RWPE2 (cell line): ENCODE results near the gene CD6.
A peak's percentile ranks its signal among the peaks of the same experiment; 100 is the strongest.
"Not testable (repeated sequence)": the region's sequence is repeated elsewhere in the genome, so short reads cannot be mapped to it uniquely, and the experiment has no call there.

Experiments used
- ATAC-seq: fragments of 200-7000 bp; cut with Tn5 transposase; 3 replicates; pipeline ENCODE4 v1.9.1; 2021; ENCODE audit warnings: low read depth
- DNase-seq: peaks from one replicate; pipeline ENCODE4 v3.0.0-alpha.2; 2020; ENCODE audit warnings: low spot score
- H3K27ac ChIP-seq: fragments of 450-650 bp; 2 replicates; pipeline ENCODE4 v1.5.1; 2017; ENCODE audit warnings: mild to moderate bottlenecking; ENCODE audit not compliant: poor library complexity, severe bottlenecking
- H3K27me3 ChIP-seq: fragments of 250-450 bp; sonication (Bioruptor Pico); 2 replicates; pipeline ENCODE4 v1.5.1; 2021; ENCODE audit warnings: mild to moderate bottlenecking, moderate library complexity; ENCODE audit not compliant: insufficient read depth, poor library complexity, severe bottlenecking
- H3K36me3 ChIP-seq: fragments of 250-450 bp; sonication (Bioruptor Pico); 2 replicates; pipeline ENCODE4 v1.5.1; 2020; ENCODE audit warnings: low read depth, mild to moderate bottlenecking, moderate library complexity
- H3K4me1 ChIP-seq: fragments of 250-450 bp; sonication (Bioruptor Pico); 2 replicates; pipeline ENCODE4 v1.5.1; 2021; ENCODE audit warnings: mild to moderate bottlenecking, moderate library complexity; ENCODE audit not compliant: insufficient read depth, poor library complexity, severe bottlenecking
- H3K4me3 ChIP-seq: fragments of 250-450 bp; sonication (Bioruptor Pico); 2 replicates; pipeline ENCODE4 v1.5.1; 2021; ENCODE audit warnings: mild to moderate bottlenecking, moderate library complexity; ENCODE audit not compliant: severe bottlenecking
- H3K9me3 ChIP-seq: fragments of 250-450 bp; sonication (Bioruptor Pico); 2 replicates; pipeline ENCODE4 v1.5.1; 2021; ENCODE audit warnings: mild to moderate bottlenecking, moderate library complexity; ENCODE audit not compliant: severe bottlenecking
- TF ChIP-seq, protein P1 (sequence below): fragments of 450-650 bp; IDR thresholded peaks from one replicate; pipeline ENCODE4 v1.5.1; 2017; ENCODE audit warnings: mild to moderate bottlenecking, moderate library complexity; ENCODE audit not compliant: poor library complexity, severe bottlenecking

CD6 gene

DNA sequence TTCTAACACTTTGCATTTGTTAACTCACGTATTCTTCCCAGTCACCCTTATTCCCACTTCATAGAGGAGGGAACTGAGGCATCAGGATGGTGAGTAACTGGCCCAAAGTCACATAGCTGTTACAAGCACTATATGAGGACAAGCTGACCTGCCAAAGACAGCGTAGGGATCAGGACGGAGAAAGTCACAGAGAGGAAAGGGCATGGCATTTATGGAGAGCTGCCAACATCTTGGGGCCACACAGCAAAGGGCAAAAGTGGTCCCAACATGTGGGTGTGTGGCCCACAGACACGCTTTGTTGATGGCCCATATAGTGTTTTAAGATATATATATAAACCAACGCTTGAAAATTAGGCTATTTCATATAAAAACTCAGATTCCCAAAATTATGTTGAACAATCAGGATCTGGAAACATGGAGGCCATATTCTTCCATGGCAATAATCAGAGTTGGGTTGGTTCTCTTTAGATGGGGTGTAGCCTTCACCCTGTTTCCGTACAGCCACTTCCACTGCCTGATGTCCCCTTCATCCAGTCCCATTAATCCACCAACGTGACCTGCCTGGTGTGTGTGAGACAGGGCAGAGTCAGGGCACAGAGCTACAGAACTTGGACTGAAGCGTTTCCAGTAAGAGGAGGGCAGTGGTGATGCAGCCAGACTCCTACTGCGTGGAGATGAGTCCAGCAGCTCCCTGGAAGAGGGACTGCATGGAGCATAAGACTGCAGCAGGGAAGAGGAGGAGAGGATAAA lies 90.9 kb downstream of the CD6 start:
- TF ChIP-seq, protein P1, sequence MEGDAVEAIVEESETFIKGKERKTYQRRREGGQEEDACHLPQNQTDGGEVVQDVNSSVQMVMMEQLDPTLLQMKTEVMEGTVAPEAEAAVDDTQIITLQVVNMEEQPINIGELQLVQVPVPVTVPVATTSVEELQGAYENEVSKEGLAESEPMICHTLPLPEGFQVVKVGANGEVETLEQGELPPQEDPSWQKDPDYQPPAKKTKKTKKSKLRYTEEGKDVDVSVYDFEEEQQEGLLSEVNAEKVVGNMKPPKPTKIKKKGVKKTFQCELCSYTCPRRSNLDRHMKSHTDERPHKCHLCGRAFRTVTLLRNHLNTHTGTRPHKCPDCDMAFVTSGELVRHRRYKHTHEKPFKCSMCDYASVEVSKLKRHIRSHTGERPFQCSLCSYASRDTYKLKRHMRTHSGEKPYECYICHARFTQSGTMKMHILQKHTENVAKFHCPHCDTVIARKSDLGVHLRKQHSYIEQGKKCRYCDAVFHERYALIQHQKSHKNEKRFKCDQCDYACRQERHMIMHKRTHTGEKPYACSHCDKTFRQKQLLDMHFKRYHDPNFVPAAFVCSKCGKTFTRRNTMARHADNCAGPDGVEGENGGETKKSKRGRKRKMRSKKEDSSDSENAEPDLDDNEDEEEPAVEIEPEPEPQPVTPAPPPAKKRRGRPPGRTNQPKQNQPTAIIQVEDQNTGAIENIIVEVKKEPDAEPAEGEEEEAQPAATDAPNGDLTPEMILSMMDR: no peak
- no peak for ATAC-seq
- Histone ChIP-seq H3K4me3 (no peak overlapping the region), H3K27me3 (no peaks in the 10 kb centered on the region), H3K9me3 (no peaks in the 10 kb centered on the region), H3K4me1 (peaks cover 13% of the 10 kb centered on the region), H3K36me3 (no peaks in the 10 kb centered on the region), H3K27ac (peak overlapping the region; percentile 32)
- no peak for DNase-seq

DNA sequence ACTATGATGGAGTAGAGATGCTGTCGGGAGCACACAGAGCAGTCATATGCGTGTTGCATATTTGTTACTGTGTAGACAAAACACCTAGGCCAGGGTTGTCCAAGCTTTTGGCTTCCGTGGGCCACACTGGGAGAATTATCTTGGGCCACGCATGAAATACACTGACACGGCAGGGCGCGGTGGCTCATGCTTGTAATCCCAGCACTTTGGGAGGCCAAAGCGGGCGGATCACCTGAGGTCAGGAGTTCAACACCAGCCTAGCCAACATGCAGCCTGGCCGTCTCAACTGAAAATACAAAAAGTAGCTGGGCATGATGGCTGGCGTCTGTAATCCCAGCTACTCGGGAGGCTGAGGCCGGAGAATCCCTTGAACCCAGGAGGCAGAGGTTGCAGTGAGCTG lies 93.8 kb downstream of the CD6 start:
- not testable (repeated sequence) for H3K27ac ChIP-seq, DNase-seq, H3K9me3 ChIP-seq, H3K36me3 ChIP-seq, ATAC-seq, H3K4me3 ChIP-seq, H3K27me3 ChIP-seq
- peaks cover 13% of the 10 kb centered on the region for H3K4me1 ChIP-seq

DNA sequence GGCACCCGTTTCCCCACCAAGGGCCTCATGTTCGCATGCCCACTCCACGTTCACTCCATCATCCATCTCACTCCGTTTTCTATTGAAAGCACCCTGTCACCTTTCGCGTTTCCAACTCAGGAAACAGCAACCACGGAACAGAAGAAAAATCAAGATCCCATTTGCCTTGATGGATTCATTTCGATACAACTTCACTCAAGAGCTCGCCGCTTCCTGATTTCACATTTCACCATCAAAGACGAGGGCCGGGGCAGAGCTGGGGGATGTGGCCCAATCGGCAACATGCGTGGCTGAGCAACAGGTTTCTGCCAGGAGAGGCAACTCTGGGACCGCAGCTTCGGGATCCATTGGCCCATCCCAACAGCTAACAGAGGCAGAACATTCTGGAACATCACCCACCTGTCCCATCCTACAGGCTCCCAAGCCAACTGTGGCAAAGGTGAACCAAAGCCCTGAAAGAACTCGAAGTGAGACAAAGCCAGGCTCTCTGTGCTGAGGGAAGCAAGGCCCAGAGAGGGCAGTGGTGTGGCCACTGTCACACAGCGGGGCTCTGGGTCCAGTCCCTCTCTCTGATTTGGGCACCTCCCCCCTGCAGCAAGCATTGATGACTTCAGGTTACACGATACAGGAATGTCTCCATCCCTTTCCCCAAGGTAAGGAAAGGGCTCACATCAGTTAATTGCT lies 94.6 kb downstream of the CD6 start:
- Histone ChIP-seq H3K27ac (no peak overlapping the region), H3K9me3 (no peaks in the 10 kb centered on the region), H3K36me3 (no peaks in the 10 kb centered on the region), H3K27me3 (no peaks in the 10 kb centered on the region), H3K4me1 (peaks cover 6% of the 10 kb centered on the region), H3K4me3 (no peak overlapping the region)
- TF ChIP-seq, protein P1: no peak
- ATAC-seq (no peak), DNase-seq (no peak)

DNA sequence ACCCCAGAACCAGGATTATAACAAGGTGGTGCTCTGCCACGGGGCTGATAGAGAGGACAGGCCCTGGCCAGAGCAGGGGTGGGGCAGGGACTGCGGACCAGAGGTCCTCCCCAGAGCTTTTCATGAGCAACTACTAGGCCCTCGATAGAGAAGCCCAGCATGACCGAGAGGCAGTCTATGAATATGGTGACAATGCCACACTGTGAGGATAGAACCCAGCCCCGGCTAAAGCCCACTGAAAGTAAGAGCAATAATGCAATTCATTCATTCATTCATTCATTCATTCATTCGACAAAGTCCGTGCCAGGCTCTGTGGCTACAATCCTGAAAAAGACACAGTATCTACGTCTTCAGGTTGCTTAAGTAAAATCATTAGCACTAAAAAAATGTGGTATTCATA lies 95.2 kb downstream of the CD6 start:
- no peak for ATAC-seq
- TF ChIP-seq, protein P1: no peak

DNA sequence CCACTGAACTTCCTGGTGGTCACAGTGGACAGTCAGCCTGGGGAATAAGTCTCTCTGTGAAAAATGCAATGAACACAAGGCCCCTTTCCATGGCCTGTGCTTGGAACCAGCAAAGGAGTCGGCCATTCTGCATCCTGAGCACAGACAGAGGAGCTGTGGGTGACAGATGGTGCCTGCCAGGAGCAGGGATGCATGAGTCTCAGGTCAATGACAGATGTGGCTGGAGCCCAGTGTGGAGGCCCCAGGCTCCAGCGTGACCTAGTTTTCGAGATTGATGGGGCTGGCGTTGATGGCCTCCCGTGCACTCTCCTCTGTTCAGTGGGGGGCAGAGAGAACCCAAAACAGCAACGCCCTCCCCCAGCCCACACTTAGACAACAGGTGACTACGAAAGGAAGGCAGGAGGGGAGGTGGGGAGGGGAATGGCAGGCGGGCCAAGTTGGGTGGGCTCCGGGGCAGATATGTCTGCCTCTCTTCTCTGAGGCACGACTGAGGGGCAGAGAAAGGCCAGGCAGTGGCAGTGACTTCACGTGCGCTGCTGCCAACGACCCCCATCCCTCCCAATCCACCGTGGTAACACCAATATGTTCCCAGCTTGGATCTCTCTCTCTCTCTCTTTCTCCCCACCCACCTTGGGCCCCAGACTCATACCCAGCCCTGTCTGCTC lies 96.4 kb downstream of the CD6 start:
- Histone ChIP-seq H3K9me3 (no peaks in the 10 kb centered on the region), H3K36me3 (no peaks in the 10 kb centered on the region), H3K4me3 (no peak overlapping the region), H3K27ac (no peak overlapping the region), H3K4me1 (no peaks in the 10 kb centered on the region), H3K27me3 (no peaks in the 10 kb centered on the region)
- DNase-seq (no peak), ATAC-seq (no peak)
- TF ChIP-seq, protein P1: no peak

More for the DNA sequence above, 95.2 kb downstream of the CD6 start:
- DNase-seq: no peak
- H3K27me3 ChIP-seq: no peaks in the 10 kb centered on the region
- H3K4me1 ChIP-seq: peaks cover 2% of the 10 kb centered on the region
- no peaks in the 10 kb centered on the region for H3K9me3 ChIP-seq
- no peak overlapping the region for H3K4me3 ChIP-seq
- H3K36me3 ChIP-seq: no peaks in the 10 kb centered on the region
- H3K27ac ChIP-seq: no peak overlapping the region
